CD4-positive, alpha-beta T cell treated with Interleukin-17A for 1 hour (primary cell): Measurements from ENCODE around the gene BUB3.
A peak's percentile ranks its signal among the peaks of the same experiment; 100 is the strongest.

Experiments used
- DNase-seq: peaks from one replicate; pipeline ENCODE4 v3.0.0-alpha.2; 2020

Gene BUB3, protein sequence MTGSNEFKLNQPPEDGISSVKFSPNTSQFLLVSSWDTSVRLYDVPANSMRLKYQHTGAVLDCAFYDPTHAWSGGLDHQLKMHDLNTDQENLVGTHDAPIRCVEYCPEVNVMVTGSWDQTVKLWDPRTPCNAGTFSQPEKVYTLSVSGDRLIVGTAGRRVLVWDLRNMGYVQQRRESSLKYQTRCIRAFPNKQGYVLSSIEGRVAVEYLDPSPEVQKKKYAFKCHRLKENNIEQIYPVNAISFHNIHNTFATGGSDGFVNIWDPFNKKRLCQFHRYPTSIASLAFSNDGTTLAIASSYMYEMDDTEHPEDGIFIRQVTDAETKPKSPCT

DNA sequence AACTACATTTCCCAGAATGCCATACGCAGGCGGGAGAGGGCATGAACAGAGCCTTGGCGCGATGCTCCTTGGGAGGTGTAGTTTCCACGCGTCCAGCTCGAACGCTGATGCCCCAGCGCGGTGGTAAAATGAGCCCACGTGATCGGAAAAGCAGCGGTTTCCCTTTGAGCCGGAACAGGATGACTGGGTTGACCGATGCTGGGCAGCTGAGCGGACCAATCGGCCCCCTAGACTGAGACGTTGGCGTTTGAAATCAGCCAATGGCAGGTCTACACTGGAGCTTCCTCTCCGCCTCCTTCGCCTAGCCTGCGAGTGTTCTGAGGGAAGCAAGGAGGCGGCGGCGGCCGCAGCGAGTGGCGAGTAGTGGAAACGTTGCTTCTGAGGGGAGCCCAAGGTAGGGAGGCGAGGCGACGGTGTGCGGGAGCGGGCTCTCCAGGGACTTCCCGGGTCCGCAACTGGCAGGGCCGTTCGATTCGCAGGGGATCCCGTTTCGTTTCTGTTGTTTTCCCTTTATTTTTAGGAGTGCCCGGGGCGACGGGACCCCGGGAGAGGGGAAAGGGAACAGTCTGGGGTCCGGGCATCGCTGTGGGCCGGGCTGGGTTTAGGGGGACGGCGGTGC is at the start of gene BUB3:
Gene BUB3, plus strand, starts transcription at position 311 of the 619 bp plus-strand sequence. CDS start 516 bp downstream, outside the sequence.
- peak; percentile 98 for DNase-seq

DNA sequence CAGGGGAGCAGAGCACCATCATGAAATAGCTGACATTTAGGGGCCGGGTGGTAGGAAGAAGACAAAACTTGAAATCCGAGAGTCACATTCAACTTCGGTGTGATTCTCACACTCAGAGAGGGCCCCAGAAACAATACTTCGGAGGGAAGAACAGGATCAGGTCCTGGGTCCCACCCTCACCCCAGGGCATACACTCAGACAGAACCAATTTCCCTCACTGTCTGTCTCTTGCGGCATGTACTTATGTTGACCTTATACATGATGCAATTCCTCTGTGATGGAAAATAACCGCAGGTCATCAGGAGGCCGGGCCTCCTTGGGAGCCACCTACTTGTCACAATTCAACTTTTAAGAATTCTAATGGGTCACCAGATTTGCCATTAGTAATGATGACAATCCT is 44.7 kb upstream of the BUB3 start:
- DNase-seq, result no peak

DNA sequence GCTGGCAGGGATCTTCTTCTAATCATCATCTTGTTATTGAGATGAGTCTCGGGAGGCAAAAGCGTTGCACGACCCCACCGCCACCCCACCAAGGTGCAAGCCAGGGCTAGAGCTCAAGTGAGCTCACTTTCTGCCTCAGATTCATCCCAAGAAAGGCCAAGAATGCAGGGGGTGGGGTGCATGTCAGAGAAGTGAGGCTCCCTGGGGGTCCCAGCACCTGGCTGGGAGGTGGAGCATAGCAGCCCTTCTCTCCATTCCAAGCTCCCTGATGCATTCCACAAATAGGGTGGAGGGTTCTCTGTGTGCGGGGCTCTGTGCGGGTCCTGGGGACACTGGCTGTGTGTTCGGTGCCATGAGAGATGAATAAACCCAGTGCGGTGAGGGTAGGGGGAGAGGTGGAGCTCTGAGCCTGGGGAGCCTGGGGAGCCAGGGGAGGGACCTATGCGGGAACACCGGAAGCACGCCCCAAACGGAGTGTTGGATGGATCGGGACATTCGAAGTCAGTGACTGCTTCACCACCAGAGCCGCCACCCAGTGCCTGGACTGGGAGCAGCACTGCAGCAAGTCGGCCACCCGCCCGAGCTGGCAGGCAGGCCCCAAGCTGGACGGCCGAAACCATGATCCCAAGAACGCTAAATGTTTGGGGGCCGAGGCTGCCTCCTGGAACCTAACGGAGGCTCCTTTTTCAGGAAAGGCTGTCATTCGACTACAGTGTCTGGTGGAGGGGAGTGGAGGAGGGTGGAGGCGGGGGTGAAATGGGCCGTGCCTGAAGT is 36.4 kb upstream of the BUB3 start:
- no peak for DNase-seq

DNA sequence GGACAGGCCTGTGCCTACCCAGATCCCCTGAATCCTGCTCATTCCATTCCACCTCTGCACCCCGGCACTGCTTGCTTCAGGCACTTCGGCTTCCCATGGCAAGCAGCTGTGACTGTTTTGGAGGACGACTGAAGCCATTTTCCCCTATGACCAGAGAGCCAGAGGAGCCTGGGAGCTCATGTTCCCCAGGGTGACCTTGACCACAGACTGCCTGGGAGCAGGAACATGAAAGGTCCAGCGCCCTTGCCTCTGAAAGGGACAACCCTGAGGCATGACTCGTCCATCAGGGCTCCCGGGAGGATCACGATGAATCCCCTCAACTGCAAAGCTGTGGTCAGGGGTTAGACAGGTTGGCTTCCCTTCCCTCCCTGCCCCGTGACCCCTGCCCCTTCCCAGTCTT is 35.1 kb upstream of the BUB3 start:
- DNase-seq, result no peak

DNA sequence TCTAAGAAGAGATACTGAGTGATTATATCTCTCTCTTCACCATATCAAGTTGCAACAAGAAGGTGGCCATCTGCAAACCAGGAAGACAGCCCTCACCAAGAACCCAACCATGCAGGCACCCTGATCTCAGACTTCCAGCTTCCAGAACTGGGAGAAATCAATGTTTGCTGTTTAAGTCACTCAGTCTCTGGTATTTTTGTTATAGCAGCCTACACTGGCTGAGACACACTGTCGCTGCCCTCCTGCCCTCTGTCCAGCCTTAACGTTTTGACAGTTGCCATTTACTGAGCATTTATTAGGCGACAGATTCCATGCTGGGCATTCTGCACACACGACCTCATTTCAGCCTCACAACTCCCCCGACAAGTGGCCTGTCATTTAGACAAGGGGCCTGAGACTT is 28.0 kb upstream of the BUB3 start:
- DNase-seq, result no peak

DNA sequence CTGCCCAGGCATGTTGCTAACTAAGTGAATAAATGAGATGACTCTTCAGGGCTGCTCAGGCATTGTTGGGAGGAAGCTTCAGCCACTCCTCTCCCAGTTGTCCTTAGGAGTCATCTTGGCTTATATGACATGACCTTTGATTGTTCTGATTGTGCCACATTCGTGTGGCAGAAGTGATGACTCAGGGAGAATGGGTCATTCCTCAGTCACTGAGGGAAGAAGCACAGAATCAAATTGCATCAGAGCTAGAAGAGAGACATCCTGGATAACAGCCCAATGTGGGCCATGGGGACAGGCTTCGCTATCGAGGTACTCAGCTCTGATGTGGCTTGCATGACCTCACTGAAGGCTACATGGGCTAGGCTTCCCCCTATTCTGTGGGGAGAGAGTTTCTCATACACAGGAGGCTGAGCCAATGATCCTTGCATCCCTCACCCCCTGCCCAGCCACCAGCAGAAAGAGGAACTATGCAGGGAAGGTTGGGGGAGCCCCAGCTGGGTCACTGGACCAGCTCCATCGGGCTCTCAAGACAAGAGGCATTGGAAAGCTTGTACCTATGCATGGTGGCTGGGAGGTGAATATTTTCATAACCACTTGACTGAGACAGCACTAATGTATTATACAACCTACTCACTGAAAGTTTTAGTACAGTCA is 24.5 kb upstream of the BUB3 start:
- DNase-seq, result no peak

DNA sequence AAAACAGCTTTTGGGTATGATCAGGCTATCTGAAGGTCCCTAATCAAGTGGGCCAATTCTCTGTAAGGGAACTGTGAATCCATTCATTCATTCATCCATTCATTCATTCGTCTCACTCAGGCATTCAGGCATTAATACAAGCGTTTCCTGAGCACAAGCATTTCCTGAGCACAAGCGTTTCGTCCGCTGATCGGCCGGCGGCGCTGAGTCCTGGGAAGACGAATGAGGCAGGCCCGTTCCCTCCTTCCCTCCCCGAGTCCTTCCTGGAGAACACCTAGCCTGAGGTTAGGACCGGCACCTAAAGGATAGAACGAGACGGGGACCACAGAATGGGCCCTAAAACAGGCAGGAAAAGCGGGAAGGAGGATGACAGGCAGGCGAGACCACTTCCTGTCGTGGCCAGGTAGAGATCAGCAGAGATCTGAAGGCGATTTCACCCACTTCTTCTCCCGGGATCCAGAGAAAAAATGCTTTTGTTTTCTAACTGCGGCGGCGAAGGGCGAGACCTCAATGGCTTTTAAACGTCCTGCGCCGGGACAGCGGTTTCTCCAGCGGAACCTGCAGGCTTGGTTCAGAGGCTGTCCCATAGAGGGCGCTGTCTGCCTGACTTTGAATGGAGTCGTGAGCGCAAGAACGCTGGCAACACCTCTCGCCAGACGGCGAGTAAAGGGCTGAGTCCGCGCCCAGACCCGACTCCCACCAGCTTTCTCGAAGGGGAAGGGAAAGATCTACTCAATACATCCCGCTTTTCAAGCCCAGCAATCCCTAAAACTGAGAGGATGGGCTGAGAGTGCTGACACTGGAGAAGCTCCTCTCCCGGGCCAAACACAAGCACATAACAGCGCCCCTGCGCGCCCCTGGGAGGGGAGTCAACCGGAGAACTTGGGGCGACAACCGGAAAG is 21.4 kb upstream of the BUB3 start:
- DNase-seq, result peak; percentile 87

DNA sequence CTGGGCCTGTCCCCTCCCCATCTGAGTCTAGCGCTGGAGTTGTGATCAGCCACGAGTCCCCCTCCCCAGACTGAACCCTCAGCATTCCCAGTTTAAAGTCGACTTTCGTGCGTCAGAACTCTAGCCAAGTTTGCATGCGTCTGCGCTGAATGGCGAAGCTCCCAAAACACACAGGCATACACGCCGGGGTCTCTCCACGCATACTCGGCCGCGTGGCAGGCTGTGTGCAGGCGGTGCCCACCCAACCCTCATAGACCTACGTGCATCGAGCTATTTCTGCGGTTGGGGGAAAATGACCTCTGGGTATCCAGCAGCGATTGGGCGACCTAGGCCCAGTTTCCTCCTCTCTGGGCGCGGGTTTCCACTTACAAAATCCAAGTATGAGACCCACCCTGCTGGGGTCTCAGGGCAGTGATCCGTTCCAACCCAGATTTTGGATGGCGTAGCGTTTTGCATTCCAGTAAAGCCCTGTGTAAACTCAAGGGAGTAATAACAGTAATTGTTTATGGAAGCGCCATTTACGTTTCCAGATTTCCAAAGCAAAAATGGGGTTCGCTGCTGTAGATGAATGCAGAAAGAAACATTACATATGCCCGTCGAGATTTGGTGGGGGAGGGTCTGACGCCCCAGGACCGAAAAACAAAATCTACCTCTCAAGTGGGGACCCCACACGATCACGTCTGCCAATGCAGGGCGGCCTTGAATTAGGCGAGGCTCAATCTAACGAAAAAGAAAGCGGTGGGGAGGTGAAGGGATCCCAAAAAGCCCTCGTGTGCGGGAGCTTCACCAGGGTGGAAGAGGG is 20.5 kb upstream of the BUB3 start:
- DNase-seq, result no peak

DNA sequence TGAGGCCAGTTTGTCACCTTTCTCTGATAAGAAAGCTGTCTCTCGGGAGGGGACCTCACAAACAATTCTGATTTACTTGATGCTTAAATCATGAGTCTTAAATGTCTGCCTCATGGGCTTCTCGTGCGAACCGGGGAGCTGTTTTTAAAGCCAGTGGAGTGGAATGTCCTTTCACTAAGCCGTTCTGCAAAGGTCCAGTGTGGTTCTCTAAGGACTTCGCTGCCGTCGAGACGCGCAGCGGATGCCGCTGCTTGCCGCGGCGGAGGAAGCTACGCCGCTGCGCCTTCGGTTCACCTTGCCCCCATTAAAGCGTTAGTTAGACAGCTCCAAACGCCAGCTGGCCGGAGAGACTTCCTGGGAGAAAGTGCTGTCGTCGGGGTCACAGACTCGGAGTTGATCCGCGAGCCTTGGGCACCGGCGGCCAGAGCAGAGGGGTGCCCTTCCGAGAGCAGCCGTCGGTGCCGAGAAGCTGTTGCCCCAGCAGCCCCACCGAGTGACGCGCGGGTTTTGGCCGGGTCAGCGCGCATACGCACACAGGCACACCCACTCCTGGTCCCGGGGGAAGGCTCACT is 19.8 kb upstream of the BUB3 start:
- no peak for DNase-seq

DNA sequence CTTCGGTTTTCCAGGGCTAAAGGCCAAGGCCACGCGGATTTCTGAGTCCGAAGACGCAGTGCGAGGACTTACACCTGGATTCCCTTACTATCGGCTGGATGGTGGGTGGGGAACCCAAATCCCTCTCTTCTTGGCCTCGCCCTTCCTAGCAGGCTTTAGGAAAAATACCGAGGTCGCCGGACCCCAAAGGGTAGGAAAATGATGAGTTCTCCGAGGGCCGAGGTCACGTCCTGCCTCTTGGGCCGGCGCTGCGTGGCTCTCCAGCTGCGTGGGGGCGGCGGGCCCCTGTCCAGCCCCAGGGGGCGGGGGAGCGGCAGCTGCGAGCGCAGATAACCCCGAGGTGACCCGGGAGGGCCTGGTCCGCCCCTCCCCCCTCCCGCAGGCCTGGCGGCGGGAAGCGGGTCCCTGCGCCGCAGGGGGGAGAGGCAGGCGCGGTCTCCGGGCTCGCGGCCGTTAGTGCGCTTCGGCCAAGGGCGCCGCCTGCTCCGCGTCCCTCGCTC is 19.2 kb upstream of the BUB3 start:
- DNase-seq, result no peak

DNA sequence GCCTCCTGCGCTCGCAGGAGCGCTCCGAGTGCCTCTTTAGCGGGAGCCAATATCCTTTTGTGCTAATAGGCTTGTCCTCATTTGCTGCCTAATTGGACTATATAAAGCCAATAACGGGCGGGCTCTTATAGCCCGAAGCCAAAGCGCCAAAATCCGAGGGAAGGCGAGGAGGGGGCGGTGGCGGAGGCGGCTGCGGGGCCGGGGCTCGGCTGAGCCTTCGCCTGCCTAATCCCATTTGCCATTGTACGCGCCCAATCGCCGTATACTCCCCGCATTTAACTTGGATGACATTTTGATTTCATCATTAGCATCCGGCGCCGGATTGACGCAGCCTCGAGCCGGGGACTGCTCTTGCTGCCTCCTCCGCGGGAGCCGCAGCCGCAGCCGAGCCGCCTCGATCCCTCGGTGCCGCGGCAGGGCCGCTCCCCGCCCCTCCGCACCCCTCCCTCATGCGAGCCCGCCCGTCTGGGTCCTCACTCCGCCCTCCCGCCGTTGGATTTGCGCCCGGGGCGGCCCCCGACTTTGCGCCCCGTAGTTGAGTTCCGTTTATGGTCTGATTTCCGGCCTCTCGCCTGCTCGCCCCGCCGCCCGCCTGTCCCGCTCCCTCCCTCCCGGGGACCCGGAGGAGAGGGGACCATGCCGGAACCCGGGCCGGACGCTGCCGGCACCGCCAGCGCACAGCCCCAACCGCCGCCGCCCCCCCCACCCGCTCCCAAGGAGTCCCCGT is 18.6 kb upstream of the BUB3 start, which contains the start of gene HMX3:
Gene HMX3, plus strand, starts transcription at position 556 of the 727 bp plus-strand sequence. Its CDS starts 81 bp downstream, at position 637.
- DNase-seq, result peak; percentile 41

DNA sequence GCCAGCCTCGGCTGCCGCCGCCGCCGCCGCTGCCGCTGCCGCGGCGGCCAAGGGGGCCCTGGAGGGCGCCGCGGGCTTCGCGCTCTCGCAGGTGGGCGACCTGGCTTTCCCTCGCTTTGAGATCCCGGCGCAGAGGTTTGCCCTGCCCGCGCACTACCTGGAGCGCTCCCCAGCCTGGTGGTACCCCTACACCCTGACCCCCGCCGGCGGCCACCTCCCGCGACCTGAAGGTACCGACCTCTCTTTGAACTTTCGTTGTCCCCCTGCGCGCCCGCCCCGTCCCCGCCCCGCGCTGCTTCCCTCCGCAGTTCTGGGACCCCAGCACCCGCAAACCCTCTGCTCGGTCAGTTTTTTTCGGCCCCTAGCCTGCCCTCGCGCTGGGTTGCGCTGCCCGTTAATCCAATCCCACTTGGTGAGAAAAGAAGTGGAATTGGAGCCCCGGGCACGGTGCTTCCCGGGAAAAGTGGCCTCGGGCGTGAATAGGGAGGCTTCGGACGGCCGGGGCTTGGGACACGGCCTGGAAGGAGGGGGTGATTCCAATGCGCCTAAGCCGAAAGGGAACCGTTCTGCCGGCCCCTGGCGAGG is 17.9 kb upstream of the BUB3 start:
- DNase-seq, result no peak

DNA sequence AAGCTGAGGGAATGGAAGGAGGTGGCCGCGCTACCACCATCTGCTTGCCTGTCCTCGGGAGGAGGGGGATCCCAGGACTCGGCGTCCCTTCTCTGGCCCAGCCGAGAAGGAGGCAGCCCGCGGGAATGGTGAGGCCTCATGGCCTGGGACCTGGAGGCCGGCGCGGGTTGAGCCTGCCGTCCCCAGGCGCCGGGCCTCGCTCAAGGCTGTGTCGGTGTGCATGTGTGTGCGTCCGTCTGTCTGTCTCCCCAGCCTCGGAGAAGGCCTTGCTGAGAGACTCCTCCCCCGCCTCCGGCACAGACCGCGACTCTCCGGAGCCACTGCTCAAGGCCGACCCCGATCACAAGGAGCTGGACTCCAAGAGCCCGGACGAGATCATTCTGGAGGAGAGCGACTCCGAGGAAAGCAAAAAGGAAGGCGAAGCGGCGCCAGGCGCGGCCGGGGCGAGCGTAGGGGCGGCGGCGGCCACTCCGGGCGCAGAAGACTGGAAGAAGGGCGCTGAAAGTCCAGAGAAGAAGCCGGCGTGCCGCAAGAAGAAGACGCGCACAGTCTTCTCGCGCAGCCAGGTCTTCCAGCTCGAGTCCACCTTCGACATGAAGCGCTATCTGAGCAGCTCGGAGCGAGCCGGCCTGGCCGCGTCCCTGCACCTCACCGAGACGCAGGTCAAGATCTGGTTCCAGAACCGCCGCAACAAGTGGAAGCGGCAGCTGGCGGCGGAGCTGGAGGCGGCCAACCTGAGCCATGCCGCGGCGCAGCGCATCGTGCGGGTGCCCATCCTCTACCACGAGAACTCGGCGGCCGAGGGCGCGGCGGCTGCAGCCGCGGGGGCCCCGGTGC is 17.2 kb upstream of the BUB3 start:
- DNase-seq, result no peak

DNA sequence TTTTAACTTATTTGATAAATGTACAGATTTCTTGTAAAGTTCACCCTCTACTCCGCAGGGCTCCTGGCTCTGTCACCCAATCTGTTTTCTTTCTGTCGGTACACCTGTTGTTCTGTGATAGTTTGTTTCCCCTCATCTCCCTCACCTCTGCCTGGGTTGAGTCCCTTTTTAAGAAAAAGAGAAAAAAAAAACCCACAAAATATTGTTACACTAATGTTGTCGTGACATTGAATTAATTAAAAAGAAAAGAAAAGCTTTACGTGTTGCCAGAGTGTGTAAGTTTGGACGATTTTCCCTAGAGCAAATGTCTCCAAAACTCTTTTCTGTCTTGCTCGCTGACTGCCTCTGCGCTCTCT is 15.1 kb upstream of the BUB3 start:
- DNase-seq, result no peak

DNA sequence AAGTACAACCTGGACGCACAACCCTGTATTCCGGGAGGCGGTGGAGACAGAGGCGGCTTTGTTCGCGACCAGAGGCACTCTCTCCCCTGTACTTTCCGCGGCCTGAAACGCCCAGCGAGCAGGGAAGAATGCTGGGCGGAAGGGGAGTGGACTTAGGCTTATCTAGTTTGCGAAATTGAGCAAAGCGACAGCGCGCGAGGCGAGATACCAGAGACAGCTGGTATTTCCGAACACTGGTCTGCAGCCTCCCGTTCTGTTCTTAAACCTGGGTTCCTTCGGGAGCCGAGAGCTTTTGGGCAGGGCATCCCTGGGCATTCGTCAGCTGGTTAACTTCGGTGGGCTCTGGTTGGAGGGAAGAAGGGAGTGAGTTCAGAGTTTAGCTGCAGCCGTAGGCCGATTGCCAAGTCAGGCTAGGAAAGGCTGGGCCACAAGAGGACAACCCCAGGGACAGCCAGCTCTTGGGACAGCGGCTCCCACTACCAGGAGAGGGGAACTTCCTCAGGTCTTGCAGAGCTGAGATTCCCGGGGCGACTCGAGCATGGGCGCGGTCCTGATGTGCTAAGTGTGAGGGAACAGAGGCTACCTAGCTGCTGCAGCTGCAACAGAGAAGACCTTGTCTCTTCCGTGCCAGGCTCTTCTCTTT is 14.6 kb upstream of the BUB3 start:
- no peak for DNase-seq

DNA sequence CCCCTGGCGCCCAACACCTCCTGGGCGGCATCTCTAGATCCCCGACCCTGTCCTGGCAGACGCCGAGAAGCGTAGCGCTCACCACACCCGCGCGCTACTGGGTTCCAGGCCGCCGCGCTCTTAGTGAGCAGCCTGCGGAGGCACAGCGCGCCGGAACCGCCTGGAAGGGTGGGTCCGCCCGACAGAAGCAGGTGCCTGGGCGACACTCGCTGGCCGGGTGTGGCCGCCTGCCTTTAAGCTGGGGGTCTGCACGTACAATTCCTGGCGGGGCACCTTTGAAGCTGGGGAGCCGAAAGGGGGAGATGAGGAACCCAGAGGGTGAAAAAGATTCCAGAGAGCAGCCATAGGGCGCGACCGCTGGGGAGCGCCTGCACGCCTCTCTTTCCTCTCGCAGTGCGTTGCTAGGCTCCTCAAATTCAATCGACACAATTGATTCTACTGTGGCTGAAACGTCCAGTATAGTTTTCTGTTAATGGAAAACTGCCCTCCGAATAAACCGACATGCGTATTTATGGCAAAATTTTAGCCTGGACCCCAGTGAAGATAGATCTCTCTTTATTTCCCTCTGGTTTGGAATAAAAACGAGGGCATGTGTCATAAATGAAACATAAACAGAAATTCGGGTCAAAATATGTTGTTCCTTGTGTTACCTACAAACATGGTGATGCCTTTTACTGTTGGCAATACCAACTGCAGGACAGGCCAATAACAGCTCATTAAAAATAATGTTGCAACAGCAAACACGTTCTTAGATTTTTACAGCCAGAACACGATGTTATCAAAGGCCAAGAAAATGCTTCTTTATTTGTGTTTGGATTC is 13.8 kb upstream of the BUB3 start:
- DNase-seq, result no peak

DNA sequence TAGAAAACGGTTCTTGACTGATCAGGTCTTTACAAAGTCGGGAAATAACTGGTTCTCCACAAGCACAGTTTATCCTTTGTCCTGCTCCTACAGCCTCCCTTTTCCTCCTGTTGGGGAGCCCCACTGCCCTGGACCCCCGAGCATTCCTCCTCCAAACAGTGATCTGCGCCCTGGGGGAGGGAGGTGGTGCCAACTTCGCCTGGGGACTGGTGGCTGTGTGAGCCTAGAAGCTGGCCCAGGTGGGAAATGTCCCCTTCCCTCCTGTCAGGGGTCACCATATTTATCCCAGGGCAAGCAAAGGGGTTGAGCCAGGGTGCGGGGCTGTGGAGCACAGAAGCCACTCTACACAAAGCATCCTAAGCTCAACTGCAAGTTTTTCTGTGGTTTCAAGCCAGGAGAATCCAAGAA is 13.2 kb upstream of the BUB3 start:
- no peak for DNase-seq
